Thyroid gland (tissue), 4 donors: ENCODE results near the gene TMEM174.

Experiments used
- POLR2A ChIP-seq, 2 donors: fragments of 450-650 bp; IDR thresholded peaks; one replicate each; pipeline ENCODE4 v1.6.1; 2017; ENCODE audit warnings: antibody characterized with exemption in 2 of 2, mild to moderate bottlenecking in 2 of 2, moderate library complexity in 1 of 2
- TF ChIP-seq, protein P1 (sequence below), 6 experiments: fragments of 200-600 bp in 3 of 6; fragments of 450-650 bp in 3 of 6; sonication (generic) in 3 of 6; IDR thresholded peaks; one replicate each; pipeline ENCODE4 v1.5.1; 2016 to 2019; ENCODE audit warnings: antibody characterized with exemption in 6 of 6, mild to moderate bottlenecking in 2 of 6, inconsistent platforms in 1 of 6, moderate library complexity in 1 of 6

DNA sequence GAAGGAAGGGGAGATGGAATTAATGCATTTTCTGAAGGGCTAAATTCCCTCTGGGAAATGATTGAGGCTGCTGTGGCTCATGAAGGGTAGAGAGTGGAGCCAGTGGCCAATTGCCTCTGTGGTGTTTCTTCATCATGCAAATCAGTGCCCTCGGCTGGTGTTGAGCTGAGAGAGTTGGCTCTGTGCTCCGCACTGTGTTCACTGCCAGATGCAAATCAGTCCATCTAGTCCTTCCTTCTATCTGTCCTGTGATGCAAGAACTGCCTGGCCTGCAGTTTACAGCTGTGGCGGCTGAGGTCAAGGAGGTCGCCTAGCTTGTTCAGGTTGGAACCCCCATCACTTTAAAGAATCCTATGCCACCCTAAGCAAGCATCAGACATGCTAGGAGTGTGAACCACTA lies 46.6 kb upstream of the TMEM174 start:
- TF ChIP-seq, protein P1, sequence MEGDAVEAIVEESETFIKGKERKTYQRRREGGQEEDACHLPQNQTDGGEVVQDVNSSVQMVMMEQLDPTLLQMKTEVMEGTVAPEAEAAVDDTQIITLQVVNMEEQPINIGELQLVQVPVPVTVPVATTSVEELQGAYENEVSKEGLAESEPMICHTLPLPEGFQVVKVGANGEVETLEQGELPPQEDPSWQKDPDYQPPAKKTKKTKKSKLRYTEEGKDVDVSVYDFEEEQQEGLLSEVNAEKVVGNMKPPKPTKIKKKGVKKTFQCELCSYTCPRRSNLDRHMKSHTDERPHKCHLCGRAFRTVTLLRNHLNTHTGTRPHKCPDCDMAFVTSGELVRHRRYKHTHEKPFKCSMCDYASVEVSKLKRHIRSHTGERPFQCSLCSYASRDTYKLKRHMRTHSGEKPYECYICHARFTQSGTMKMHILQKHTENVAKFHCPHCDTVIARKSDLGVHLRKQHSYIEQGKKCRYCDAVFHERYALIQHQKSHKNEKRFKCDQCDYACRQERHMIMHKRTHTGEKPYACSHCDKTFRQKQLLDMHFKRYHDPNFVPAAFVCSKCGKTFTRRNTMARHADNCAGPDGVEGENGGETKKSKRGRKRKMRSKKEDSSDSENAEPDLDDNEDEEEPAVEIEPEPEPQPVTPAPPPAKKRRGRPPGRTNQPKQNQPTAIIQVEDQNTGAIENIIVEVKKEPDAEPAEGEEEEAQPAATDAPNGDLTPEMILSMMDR (IDR thresholded peaks at IDR 0.05), result no peak
- no peak for TF ChIP-seq POLR2A (IDR thresholded peaks at IDR 0.05)
